ENCODE results near the gene KPNA6.

The KPNA6 gene

GRCh38 chr1:32178380-32179192 lies 70.7 kb downstream of the KPNA6 start:
- Mint-ChIP-seq H3K4me1 (ENCODE audit: low read depth in 2 of 2) (peaks cover 25 to 27% of the 10 kb centered on the region in 2 donors), H3K9me3 (no peaks in the 10 kb centered on the region), H3K4me3 (peak overlapping the region; percentile 94 to 96), H3K27ac (peak overlapping the region; percentile 94 to 96), H3K27me3 (no peaks in the 10 kb centered on the region), H3K36me3 (ENCODE audit: insufficient read depth) (peaks cover 46% of the 10 kb centered on the region)
- DNase-seq = no peak
- no peak for ATAC-seq (replicated peaks)

GRCh38 chr1:32179193-32179442 lies 71.3 kb downstream of the KPNA6 start:
- ATAC-seq (replicated peaks) (no peak), DNase-seq (no peak)
- H3K9me3 Mint-ChIP-seq = no peaks in the 10 kb centered on the region
- H3K4me1 Mint-ChIP-seq (ENCODE audit: low read depth in 2 of 2) = peaks cover 28 to 29% of the 10 kb centered on the region in 2 donors
- H3K36me3 Mint-ChIP-seq (ENCODE audit: insufficient read depth) = peaks cover 51% of the 10 kb centered on the region
- no peaks in the 10 kb centered on the region for H3K27me3 Mint-ChIP-seq
- peak overlapping the region; percentile 94 to 96 for H3K27ac Mint-ChIP-seq
- peak overlapping the region; percentile 94 to 96 for H3K4me3 Mint-ChIP-seq

- Mint-ChIP-seq H3K9me3 (no peaks in the 10 kb centered on the region), H3K4me3 (peak within 1 kb of the TSS; percentile 94 to 96), H3K27ac (peak within 1 kb of the TSS; percentile 94 to 96), H3K4me1 (ENCODE audit: low read depth in 2 of 2) (peaks cover 32 to 33% of the 10 kb centered on the region in 2 donors), H3K36me3 (ENCODE audit: insufficient read depth) (peaks cover 56% of the 10 kb centered on the region), H3K27me3 (no peaks in the 10 kb centered on the region)
- DNase-seq (peak; percentile 77 to 80 (median 78)), ATAC-seq (replicated peaks) (peak; percentile 85)
Measured at GRCh38 chr1:32179443-32180185, 71.8 kb downstream of the KPNA6 start, which contains the start of gene TXLNA. Gene TXLNA, plus strand, starts transcription at chr1:32179675. Its CDS starts 671 bp downstream, at chr1:32180346.

DNA sequence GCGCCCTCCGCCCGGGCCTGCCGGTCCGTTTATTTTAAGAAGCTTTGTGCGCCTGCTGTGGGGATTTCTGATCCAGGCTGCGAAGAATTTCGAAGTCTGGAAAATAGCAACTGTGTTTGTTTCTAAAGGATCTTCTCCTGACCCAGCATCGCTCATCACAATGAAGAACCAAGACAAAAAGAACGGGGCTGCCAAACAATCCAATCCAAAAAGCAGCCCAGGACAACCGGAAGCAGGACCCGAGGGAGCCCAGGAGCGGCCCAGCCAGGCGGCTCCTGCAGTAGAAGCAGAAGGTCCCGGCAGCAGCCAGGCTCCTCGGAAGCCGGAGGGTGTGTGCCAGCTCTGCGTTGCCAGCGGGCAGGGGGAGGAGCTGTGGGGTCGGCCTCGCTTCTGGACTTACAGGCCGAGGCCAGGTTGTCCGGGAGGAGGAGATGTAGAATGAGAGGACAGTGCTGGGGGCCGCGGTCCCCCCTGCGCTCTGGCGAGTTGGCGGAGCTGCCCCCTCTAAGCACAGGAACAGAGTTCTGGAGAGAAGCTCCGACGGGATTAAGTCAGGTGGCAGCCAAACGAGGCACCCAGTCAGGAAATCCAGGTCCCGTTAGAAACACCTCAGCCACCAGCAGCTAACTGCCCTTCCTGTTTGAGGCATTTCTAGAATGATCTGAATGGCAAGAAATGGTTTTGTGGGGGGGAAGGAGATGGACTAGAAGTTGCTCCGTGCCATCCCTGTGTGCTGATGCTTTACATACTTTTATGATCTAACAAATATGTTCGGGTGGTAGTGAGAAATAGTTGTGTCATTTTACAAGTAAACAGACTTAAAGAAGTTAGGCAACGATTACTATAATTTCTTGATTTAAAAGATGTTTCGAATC lies 72.6 kb downstream of the KPNA6 start:
- peak; percentile 16 for ATAC-seq (replicated peaks)
- peak in 1 of 3 experiments; percentile 15 for DNase-seq
- H3K4me1 Mint-ChIP-seq (ENCODE audit: low read depth in 2 of 2) = peaks cover 33 to 34% of the 10 kb centered on the region in 2 donors
- H3K27me3 Mint-ChIP-seq = no peaks in the 10 kb centered on the region
- peaks cover 58% of the 10 kb centered on the region for H3K36me3 Mint-ChIP-seq (ENCODE audit: insufficient read depth)
- peak overlapping the region; percentile 94 to 96 for H3K27ac Mint-ChIP-seq
- H3K9me3 Mint-ChIP-seq = no peaks in the 10 kb centered on the region
- H3K4me3 Mint-ChIP-seq = peak overlapping the region; percentile 94 to 96

GRCh38 chr1:32181065-32181464 lies 73.2 kb downstream of the KPNA6 start:
- Mint-ChIP-seq H3K36me3 (ENCODE audit: insufficient read depth) (peaks cover 64% of the 10 kb centered on the region), H3K4me1 (ENCODE audit: low read depth in 2 of 2) (peaks cover 36% of the 10 kb centered on the region in 2 donors), H3K9me3 (no peaks in the 10 kb centered on the region), H3K4me3 (peak overlapping the region; percentile 94 to 96), H3K27ac (peak overlapping the region; percentile 94 to 96), H3K27me3 (no peaks in the 10 kb centered on the region)
- DNase-seq (no peak), ATAC-seq (replicated peaks) (no peak)

DNA sequence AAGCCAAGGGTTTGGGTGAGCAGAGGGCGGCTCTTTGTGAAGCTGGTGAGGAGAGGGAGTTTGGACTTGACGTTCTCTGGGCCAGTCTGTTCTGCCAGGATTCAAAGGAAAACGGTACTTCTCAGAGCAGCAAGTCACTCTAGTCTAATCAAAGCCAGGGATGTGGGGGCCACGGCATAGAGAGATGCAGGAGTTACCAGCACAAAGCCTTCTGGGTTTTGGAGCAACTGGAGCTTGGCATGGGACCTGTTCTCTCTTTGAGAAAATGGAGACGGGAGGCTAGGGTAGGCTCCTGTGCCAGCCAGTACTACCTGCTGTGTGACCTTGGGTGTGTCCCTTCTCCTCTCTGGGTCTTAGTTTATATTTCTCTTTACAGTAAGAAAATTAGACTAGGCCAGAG lies 73.7 kb downstream of the KPNA6 start:
- ATAC-seq (replicated peaks) = no peak
- Mint-ChIP-seq H3K4me3 (peak overlapping the region; percentile 94 to 96), H3K27ac (peak overlapping the region; percentile 94 to 96), H3K4me1 (ENCODE audit: low read depth in 2 of 2) (peaks cover 40 to 41% of the 10 kb centered on the region in 2 donors), H3K36me3 (ENCODE audit: insufficient read depth) (peaks cover 64% of the 10 kb centered on the region), H3K27me3 (no peaks in the 10 kb centered on the region), H3K9me3 (no peaks in the 10 kb centered on the region)
- DNase-seq = no peak

- Mint-ChIP-seq H3K4me3 (peak overlapping the region in 1 of 2 donors; percentile 3), H3K27me3 (no peaks in the 10 kb centered on the region), H3K27ac (peak overlapping the region in 1 of 2 donors; percentile 29), H3K4me1 (ENCODE audit: low read depth in 2 of 2) (peaks cover 40 to 42% of the 10 kb centered on the region in 2 donors), H3K9me3 (no peaks in the 10 kb centered on the region), H3K36me3 (ENCODE audit: insufficient read depth) (peaks cover 65% of the 10 kb centered on the region)
- ATAC-seq (replicated peaks) = no peak
- no peak for DNase-seq
Measured at GRCh38 chr1:32182060-32182459, 74.2 kb downstream of the KPNA6 start.

DNA sequence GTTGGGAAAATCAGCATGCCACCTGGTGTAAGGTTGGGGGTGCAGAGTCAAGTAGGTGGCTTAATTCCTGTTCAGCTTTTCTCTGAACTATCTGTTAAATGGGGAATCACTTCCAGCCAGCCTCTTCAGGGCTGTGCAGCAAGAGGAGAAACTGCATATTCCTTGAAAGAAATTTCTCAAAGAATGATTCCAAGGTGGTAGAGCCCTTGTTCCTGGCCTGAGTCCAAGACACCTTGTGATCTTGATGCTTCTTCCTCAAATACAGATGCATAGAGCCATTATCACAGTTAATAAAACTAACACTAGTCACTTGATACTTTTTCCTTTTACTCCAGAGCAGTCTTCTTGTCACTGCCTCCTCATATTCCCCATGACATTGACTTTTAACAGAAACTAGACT lies 76.8 kb downstream of the KPNA6 start:
- H3K27ac Mint-ChIP-seq = no peak overlapping the region
- H3K36me3 Mint-ChIP-seq (ENCODE audit: insufficient read depth) = peaks cover 84% of the 10 kb centered on the region
- H3K27me3 Mint-ChIP-seq = no peaks in the 10 kb centered on the region
- H3K9me3 Mint-ChIP-seq = no peaks in the 10 kb centered on the region
- no peak for ATAC-seq (replicated peaks)
- DNase-seq = no peak
- peaks cover 32 to 42% of the 10 kb centered on the region in 2 donors for H3K4me1 Mint-ChIP-seq (ENCODE audit: low read depth in 2 of 2)
- no peak overlapping the region for H3K4me3 Mint-ChIP-seq

DNA sequence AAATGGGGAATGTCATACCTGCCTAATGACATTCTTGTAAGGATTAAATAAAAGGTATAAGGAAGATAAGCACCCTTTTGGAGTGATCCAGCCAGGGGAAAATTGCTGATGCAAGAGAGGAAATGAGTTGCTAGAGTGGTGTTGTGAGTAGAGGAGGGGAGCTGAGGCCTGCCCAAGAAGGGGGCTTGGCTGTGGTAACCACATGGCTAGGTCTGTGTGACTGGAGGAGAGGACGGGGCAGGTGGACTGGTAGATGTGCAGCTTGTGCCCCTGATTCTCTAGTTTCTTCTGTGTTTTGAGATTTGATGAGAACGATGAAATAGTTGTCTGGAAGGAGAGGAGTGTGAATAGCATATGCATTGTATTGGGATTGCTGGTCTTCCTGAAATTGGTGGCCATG lies 78.2 kb downstream of the KPNA6 start:
- peaks cover 81% of the 10 kb centered on the region for H3K36me3 Mint-ChIP-seq (ENCODE audit: insufficient read depth)
- DNase-seq (no peak), ATAC-seq (replicated peaks) (no peak)
- H3K4me3 Mint-ChIP-seq = no peak overlapping the region
- no peaks in the 10 kb centered on the region for H3K9me3 Mint-ChIP-seq
- no peaks in the 10 kb centered on the region for H3K27me3 Mint-ChIP-seq
- no peak overlapping the region for H3K27ac Mint-ChIP-seq
- peaks cover 21 to 31% of the 10 kb centered on the region in 2 donors for H3K4me1 Mint-ChIP-seq (ENCODE audit: low read depth in 2 of 2)

DNA sequence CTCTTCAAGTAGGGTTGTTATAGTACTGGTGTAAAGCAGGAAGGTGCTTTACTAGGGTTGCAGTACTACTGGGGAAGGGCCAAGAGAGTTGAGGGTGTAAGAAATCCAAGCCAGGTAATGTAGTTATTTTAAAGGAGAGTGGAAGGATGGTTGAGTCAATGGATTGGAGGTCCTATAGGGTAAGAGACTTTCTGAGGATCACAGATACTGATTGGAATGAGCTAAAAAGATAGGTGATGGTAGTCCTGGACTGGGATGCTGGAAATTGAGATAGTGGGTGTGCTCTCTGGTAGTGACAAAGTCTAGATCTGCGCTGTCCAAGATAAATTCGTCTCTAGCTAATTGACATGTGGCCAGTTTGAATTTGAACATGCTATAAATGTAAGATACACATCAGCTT lies 78.6 kb downstream of the KPNA6 start:
- Mint-ChIP-seq H3K36me3 (ENCODE audit: insufficient read depth) (peaks cover 81% of the 10 kb centered on the region), H3K4me1 (ENCODE audit: low read depth in 2 of 2) (peaks cover 17 to 27% of the 10 kb centered on the region in 2 donors), H3K27ac (no peak overlapping the region), H3K9me3 (no peaks in the 10 kb centered on the region), H3K27me3 (no peaks in the 10 kb centered on the region), H3K4me3 (no peak overlapping the region)
- ATAC-seq (replicated peaks) (no peak), DNase-seq (no peak)

DNA sequence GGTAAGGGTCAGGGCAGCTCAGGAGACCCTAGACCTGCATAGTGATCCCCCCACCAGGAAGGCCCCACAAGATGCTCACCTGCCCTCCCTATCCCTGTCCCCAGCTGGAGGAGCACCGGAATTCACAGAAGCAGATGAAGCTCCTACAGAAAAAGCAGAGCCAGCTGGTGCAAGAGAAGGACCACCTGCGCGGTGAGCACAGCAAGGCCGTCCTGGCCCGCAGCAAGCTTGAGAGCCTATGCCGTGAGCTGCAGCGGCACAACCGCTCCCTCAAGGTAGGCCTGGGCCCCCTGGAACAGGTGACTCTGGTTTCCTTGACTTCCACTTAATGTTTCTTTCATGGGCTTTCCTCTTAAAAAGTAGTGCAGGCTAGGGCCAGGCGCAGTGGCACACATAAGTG lies 80.0 kb downstream of the KPNA6 start:
- Mint-ChIP-seq H3K9me3 (no peaks in the 10 kb centered on the region), H3K36me3 (ENCODE audit: insufficient read depth) (peaks cover 82% of the 10 kb centered on the region), H3K4me3 (no peak overlapping the region), H3K27ac (no peak overlapping the region), H3K4me1 (ENCODE audit: low read depth in 2 of 2) (peaks cover 13 to 21% of the 10 kb centered on the region in 2 donors), H3K27me3 (no peaks in the 10 kb centered on the region)
- ATAC-seq (replicated peaks) (no peak), DNase-seq (no peak)

DNA sequence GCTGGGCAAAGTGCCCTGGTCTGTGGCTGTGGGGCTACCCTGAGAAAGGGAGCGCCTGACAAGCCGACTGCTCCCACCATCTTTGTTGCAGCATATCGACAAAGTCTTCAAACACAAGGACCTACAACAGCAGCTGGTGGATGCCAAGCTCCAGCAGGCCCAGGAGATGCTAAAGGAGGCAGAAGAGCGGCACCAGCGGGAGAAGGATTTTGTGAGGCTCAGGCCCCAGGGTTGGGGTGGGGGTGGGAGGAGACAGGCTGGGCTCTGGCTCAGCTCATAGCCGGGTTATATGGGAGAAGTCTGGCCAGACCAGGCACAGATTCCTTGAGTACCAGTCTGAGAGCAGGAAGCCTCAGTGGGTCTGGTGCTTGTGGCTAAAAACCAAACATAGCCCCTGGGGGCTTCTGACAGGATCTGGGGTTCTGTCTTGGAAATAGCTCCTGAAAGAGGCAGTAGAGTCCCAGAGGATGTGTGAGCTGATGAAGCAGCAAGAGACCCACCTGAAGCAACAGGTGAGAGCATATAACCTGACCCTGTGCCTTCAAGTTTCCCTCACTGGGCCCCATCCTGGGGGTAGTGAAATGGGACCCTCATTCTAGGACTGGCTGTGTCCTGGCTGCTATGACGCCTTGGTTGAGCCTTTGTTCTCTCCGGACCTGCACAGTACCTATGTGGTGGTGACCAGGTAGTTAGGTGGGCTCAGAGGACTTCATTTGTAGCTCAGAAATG lies 84.5 kb downstream of the KPNA6 start:
- ATAC-seq (replicated peaks) = no peak
- Mint-ChIP-seq H3K4me1 (ENCODE audit: low read depth in 2 of 2) (peaks cover 23 to 28% of the 10 kb centered on the region in 2 donors), H3K27me3 (no peaks in the 10 kb centered on the region), H3K4me3 (no peak overlapping the region), H3K36me3 (ENCODE audit: insufficient read depth) (peaks cover 70% of the 10 kb centered on the region), H3K9me3 (no peaks in the 10 kb centered on the region), H3K27ac (peak overlapping the region in 1 of 2 donors; percentile 41)
- no peak for DNase-seq

- Mint-ChIP-seq H3K4me3 (no peak overlapping the region), H3K27ac (no peak overlapping the region), H3K9me3 (no peaks in the 10 kb centered on the region), H3K27me3 (no peaks in the 10 kb centered on the region), H3K36me3 (ENCODE audit: insufficient read depth) (peaks cover 44% of the 10 kb centered on the region), H3K4me1 (ENCODE audit: low read depth in 2 of 2) (peaks cover 33 to 39% of the 10 kb centered on the region in 2 donors)
- DNase-seq = no peak
- no peak for ATAC-seq (replicated peaks)
Measured at GRCh38 chr1:32194984-32195383, 87.1 kb downstream of the KPNA6 start.
